GM10248 (cell line): Measurements from ENCODE around the gene PLSCR3.

Experiments
- CTCF ChIA-PET: fragments of 300-600 bp; sonication (Branson Sonifier 250); formaldehyde crosslinking; extraction: SDS; loops from one replicate; lab custom pipeline; 2021; ENCODE audit warnings: antibody characterized with exemption; lab: Yijun Ruan, JAX
- POLR2A ChIA-PET: fragments of 350-650 bp; sonication (Branson Sonifier 250); formaldehyde crosslinking; extraction: SDS; loops from one replicate; lab custom pipeline; 2020; ENCODE audit warnings: antibody characterized with exemption; lab: Yijun Ruan, JAX
- DNase-seq: peaks from one replicate; pipeline ENCODE4 v3.0.0; 2012; ENCODE audit errors: extremely low spot score
- CTCF ChIP-seq: IDR thresholded peaks from 2 replicates; pipeline ENCODE4 v1.5.1; 2012; ENCODE audit warnings: mild to moderate bottlenecking, low read depth; ENCODE audit errors: extremely low read depth, missing control alignments, control extremely low read depth

PLSCR3 gene

GRCh38 chr17:7346761-7347614 lies 47.3 kb downstream of the PLSCR3 start:
- no peak for TF ChIP-seq CTCF
- POLR2A ChIA-PET = no interaction called here
- CTCF ChIA-PET = interaction anchor here (0.7 to 8.1 kb wide), 5 partner anchors 9 to 66 kb away, joined by 3 to 62 read pairs (median 5); partner anchors contain the start of genes ACAP1 and SLC2A4
- no peak for DNase-seq

GRCh38 chr17:7343250-7343649 lies 51.1 kb downstream of the PLSCR3 start:
- CTCF ChIA-PET = interaction anchor here (1.2 to 4.0 kb wide), 4 partner anchors 13 to 218 kb away, joined by 3 to 15 read pairs (median 12); partner anchors contain the start of gene NEURL4
- no peak for TF ChIP-seq CTCF
- no peak for DNase-seq
- POLR2A ChIA-PET = no interaction called here

GRCh38 chr17:7341842-7342241 lies 52.5 kb downstream of the PLSCR3 start:
- no peak for DNase-seq
- TF ChIP-seq CTCF = no peak
- ChIA-PET POLR2A (interaction anchor here (0.6 kb wide), 1 partner anchor 43 kb away, joined by 3 read pairs; no protein-coding TSS in a partner anchor), CTCF (interaction anchor here (0.8 to 4.0 kb wide), 5 partner anchors 11 to 62 kb away, joined by 3 to 15 read pairs (median 3); partner anchors contain the start of genes NEURL4 and TMEM95)

- DNase-seq = no peak
- ChIA-PET CTCF (interaction anchor here (1.3 to 1.7 kb wide), 2 partner anchors 14 to 16 kb away, joined by 4 read pairs; no protein-coding TSS in a partner anchor), POLR2A (no interaction called here)
- TF ChIP-seq CTCF = no peak
Measured at GRCh38 chr17:7340179-7340578, 54.1 kb downstream of the PLSCR3 start.
